Adipocyte (in vitro differentiated cells): ENCODE data around the gene CACNA2D1.

Experiments used
- DNase-seq: peaks from one replicate; pipeline ENCODE4 v3.0.0-alpha.2; 2015; ENCODE audit warnings: low read depth
- H3K27me3 ChIP-seq: replicated peaks from 2 replicates; pipeline ENCODE4 v1.7.0; 2013; ENCODE audit warnings: mild to moderate bottlenecking, low read length, moderate library complexity; ENCODE audit not compliant: control insufficient read depth, insufficient read depth
- H3K36me3 ChIP-seq: 2 replicates; pipeline ENCODE4 v1.7.0; 2013; ENCODE audit warnings: low read length, mild to moderate bottlenecking, moderate library complexity; ENCODE audit not compliant: control insufficient read depth, insufficient read depth, severe bottlenecking
- H3K4me1 ChIP-seq: 2 replicates; pipeline ENCODE4 v1.7.0; 2013; ENCODE audit warnings: mild to moderate bottlenecking, low read length, moderate library complexity; ENCODE audit not compliant: control insufficient read depth, insufficient read depth
- H3K4me3 ChIP-seq: 2 replicates; pipeline ENCODE4 v1.7.0; 2013; ENCODE audit warnings: mild to moderate bottlenecking, low read length, moderate library complexity
- H3K9ac ChIP-seq: 2 replicates; pipeline ENCODE4 v1.7.0; 2013; ENCODE audit warnings: mild to moderate bottlenecking, low read length, moderate library complexity
- H3K9me3 ChIP-seq: 2 replicates; pipeline ENCODE4 v1.7.0; 2013; ENCODE audit warnings: mild to moderate bottlenecking, low read length, moderate library complexity; ENCODE audit not compliant: control insufficient read depth

Gene CACNA2D1

GRCh38 chr7:82410461-82410860 lies 33.1 kb downstream of the CACNA2D1 start:
- no peak overlapping the region for H3K4me3 ChIP-seq
- peaks cover 3% of the 10 kb centered on the region for H3K36me3 ChIP-seq
- no peaks in the 10 kb centered on the region for H3K9me3 ChIP-seq
- no peak overlapping the region for H3K9ac ChIP-seq
- no peaks in the 10 kb centered on the region for H3K27me3 ChIP-seq
- H3K4me1 ChIP-seq: peaks cover 4% of the 10 kb centered on the region
- DNase-seq: no peak

GRCh38 chr7:82406937-82407336 lies 36.6 kb downstream of the CACNA2D1 start:
- Histone ChIP-seq H3K36me3 (peaks cover 4% of the 10 kb centered on the region), H3K9me3 (no peaks in the 10 kb centered on the region), H3K27me3 (no peaks in the 10 kb centered on the region), H3K9ac (no peak overlapping the region), H3K4me1 (no peaks in the 10 kb centered on the region), H3K4me3 (no peak overlapping the region)
- no peak for DNase-seq

- no peak overlapping the region for H3K9ac ChIP-seq
- no peaks in the 10 kb centered on the region for H3K4me1 ChIP-seq
- no peak overlapping the region for H3K4me3 ChIP-seq
- H3K27me3 ChIP-seq: no peaks in the 10 kb centered on the region
- no peak for DNase-seq
- H3K36me3 ChIP-seq: peaks cover 6% of the 10 kb centered on the region
- H3K9me3 ChIP-seq: no peaks in the 10 kb centered on the region
Observed at GRCh38 chr7:82405301-82405700, 38.3 kb downstream of the CACNA2D1 start.

DNA sequence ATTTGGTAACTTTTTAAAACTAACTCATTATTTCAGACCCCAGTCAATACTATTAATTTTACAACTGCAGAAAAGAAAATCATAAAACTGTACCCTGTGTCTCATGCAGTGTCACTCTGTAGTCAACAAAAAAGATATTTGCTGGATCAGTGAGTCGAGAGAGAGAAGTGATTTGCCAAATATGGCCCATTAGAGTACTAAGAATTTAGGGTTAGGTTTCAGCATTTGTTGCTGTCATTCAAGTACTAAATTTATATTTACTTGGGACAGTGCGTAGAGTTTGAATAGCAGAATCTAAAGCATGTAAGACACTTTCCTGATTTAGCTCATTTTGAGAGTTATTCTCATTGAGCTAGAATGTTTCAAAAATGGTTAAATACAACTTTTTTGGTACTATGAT lies 38.9 kb downstream of the CACNA2D1 start:
- H3K4me1 ChIP-seq: no peaks in the 10 kb centered on the region
- DNase-seq: no peak
- H3K27me3 ChIP-seq: no peaks in the 10 kb centered on the region

GRCh38 chr7:82404094-82404493 lies 39.5 kb downstream of the CACNA2D1 start:
- H3K9me3 ChIP-seq: no peaks in the 10 kb centered on the region
- no peaks in the 10 kb centered on the region for H3K4me1 ChIP-seq
- H3K9ac ChIP-seq: no peak overlapping the region
- no peak for DNase-seq
- H3K36me3 ChIP-seq: peaks cover 5% of the 10 kb centered on the region
- no peaks in the 10 kb centered on the region for H3K27me3 ChIP-seq
- H3K4me3 ChIP-seq: no peak overlapping the region

More for the DNA sequence above, 38.9 kb downstream of the CACNA2D1 start:
- Histone ChIP-seq H3K9me3 (no peaks in the 10 kb centered on the region), H3K4me3 (no peak overlapping the region), H3K9ac (no peak overlapping the region), H3K36me3 (peaks cover 5% of the 10 kb centered on the region)

DNA sequence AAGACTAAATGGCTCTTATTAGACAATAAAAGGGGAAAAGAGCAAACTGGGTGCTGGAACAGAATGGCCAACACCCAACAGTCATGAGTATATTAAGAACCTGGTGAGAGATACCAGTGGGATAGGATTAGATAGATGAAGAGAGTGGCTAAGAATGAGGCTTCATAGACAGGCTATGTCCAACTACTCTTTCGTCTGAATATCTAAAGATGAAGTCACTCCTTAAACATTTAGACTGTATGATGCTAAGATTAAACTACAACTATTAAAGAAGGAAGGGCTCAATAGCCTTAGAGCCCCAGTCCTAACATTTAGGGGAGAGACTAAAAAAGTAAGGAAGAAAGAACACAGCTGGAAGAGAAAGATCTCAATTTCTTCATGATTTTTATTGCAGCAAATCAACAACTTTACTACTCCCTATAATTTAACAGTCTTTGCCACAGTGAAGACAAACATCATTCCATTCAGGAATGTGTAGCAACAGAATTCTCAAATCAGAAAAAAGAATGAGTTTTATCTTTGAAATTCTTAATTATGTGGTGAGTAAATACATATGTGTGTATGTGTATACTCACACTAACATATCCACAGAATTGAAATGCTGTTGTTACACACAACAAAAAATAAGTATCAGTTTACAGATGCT lies 45.6 kb downstream of the CACNA2D1 start:
- Histone ChIP-seq H3K27me3 (no peaks in the 10 kb centered on the region), H3K36me3 (peaks cover 5% of the 10 kb centered on the region), H3K9ac (no peak overlapping the region), H3K4me1 (no peaks in the 10 kb centered on the region), H3K4me3 (no peak overlapping the region), H3K9me3 (no peaks in the 10 kb centered on the region)
- no peak for DNase-seq

DNA sequence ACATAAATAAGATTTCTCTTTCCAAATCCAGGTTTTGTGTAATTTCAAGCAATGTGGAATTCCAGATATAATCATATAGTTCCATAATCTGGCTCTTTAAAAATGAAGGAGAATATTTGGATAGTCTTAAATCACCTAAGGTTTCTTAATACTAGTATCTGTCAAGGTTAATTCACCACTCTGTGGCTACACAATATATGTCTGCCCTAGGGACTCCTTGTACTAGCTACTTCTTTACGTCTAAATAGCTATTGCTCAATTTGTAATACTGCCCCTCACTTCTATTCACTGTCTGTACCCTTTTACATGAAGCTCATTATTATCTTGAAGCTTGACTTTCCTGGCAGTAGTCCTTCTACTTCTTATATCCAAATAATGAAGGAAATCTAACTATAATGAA lies 47.2 kb downstream of the CACNA2D1 start:
- no peaks in the 10 kb centered on the region for H3K4me1 ChIP-seq
- H3K36me3 ChIP-seq: no peaks in the 10 kb centered on the region
- H3K9me3 ChIP-seq: no peaks in the 10 kb centered on the region
- no peak for DNase-seq
- H3K9ac ChIP-seq: no peak overlapping the region
- H3K27me3 ChIP-seq: no peaks in the 10 kb centered on the region
- H3K4me3 ChIP-seq: no peak overlapping the region

DNA sequence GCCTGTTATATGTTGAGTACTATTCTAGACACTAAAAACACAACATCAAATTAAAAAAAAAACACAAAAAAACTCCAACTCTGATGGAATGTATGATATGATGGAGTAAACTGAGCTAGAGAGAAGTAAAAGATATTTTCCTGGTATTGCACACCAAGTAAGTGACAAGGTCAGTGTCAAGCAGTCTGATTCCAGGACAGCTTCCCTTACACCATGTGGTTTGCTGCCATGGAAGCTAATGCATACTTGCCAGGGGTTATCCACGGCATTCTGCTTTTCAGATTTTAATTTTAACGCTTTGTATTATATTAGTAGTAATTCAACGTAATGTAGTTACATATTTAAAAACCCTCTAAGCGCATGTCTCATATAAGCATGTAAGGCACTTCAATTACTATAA lies 48.4 kb downstream of the CACNA2D1 start:
- no peaks in the 10 kb centered on the region for H3K36me3 ChIP-seq
- no peaks in the 10 kb centered on the region for H3K9me3 ChIP-seq
- no peaks in the 10 kb centered on the region for H3K27me3 ChIP-seq
- H3K9ac ChIP-seq: no peak overlapping the region
- H3K4me1 ChIP-seq: no peaks in the 10 kb centered on the region
- DNase-seq: peak; percentile 15
- H3K4me3 ChIP-seq: no peak overlapping the region

GRCh38 chr7:82393840-82394220 lies 49.7 kb downstream of the CACNA2D1 start:
- Histone ChIP-seq H3K27me3 (no peaks in the 10 kb centered on the region), H3K9ac (no peak overlapping the region)
- no peak for DNase-seq

GRCh38 chr7:82393076-82393839 lies 50.3 kb downstream of the CACNA2D1 start:
- no peak overlapping the region for H3K4me3 ChIP-seq
- H3K27me3 ChIP-seq: no peaks in the 10 kb centered on the region
- no peaks in the 10 kb centered on the region for H3K36me3 ChIP-seq
- DNase-seq: no peak
- H3K9ac ChIP-seq: no peak overlapping the region
- peaks cover 11% of the 10 kb centered on the region for H3K4me1 ChIP-seq
- H3K9me3 ChIP-seq: no peaks in the 10 kb centered on the region

More at GRCh38 chr7:82393840-82394220, 49.7 kb downstream of the CACNA2D1 start:
- H3K4me1 ChIP-seq: peaks cover 9% of the 10 kb centered on the region
- H3K36me3 ChIP-seq: no peaks in the 10 kb centered on the region
- H3K9me3 ChIP-seq: no peaks in the 10 kb centered on the region
- H3K4me3 ChIP-seq: no peak overlapping the region

DNA sequence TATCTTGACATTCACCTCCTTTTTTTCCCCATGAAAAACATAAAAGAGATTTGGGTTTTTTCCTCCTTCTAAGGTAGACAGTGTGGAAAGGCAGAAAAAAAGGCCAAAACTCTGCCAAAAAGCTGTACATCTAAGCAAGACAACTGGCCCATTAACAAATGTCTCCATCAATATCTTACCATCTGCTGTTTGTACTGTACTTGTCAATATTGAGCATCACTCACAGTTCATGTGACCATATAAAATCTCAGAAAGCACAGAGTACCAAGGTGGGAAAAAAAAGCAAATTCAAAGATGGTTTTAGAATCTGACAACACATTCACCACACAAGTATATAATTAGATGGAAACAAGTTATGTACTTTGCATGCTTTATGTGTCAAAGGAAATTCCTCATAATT lies 52.6 kb downstream of the CACNA2D1 start:
- Histone ChIP-seq H3K4me1 (peaks cover 25% of the 10 kb centered on the region), H3K4me3 (no peak overlapping the region), H3K36me3 (no peaks in the 10 kb centered on the region), H3K9ac (no peak overlapping the region), H3K9me3 (no peaks in the 10 kb centered on the region), H3K27me3 (no peaks in the 10 kb centered on the region)
- no peak for DNase-seq
